Measurements from ENCODE around the gene RILP. TPM values are rescaled to one million over a fixed set of nuclear protein-coding genes. Genes with fewer than 3 reads are reported as not detected.

RILP gene
- total RNA-seq, 1 donor from 2014 or later, result 1.2 TPM

- Mint-ChIP-seq H3K36me3 (ENCODE audit: insufficient read depth) (no peaks in the 10 kb centered on the region), H3K27me3 (peaks cover 5% of the 10 kb centered on the region), H3K4me3 (ENCODE audit: low read depth) (no peak overlapping the region), H3K4me1 (ENCODE audit: low read depth) (peaks cover 19% of the 10 kb centered on the region), H3K9me3 (ENCODE audit: low read depth) (no peaks in the 10 kb centered on the region), H3K27ac (no peak overlapping the region)
- DNase-seq (ENCODE audit: low spot score, unreplicated experiment), result no peak
- no peak for TF ChIP-seq CTCF (IDR thresholded peaks at IDR 0.05; ENCODE audit: unreplicated experiment)
Observed at GRCh38 chr17:1621273-1621954, 28.3 kb downstream of the RILP start.

DNA sequence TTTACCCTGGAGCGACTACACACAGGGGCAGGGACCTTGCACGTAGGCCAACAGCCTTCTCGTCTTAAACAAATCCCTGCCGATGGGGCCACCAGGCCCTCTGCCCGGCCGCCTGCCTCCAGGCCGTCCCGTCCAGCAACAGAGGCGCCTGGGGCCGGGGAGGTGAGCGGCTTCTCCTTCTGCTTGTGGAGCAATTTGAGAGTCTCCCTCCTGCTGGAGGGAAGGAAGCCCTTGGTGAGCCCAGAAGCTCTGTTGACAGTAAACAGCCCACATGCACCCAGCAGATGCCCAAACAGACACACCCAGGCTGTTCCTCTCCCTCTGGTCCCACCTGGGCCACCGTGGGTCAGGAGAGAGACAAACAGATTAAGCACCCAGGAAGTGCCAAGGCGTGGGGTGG is 29.2 kb downstream of the RILP start:
- Mint-ChIP-seq H3K4me1 (ENCODE audit: low read depth) (peaks cover 12% of the 10 kb centered on the region), H3K27me3 (no peaks in the 10 kb centered on the region), H3K36me3 (ENCODE audit: insufficient read depth) (no peaks in the 10 kb centered on the region), H3K4me3 (ENCODE audit: low read depth) (no peak overlapping the region), H3K27ac (no peak overlapping the region), H3K9me3 (ENCODE audit: low read depth) (no peaks in the 10 kb centered on the region)
- no peak for DNase-seq (ENCODE audit: low spot score, unreplicated experiment)
- TF ChIP-seq CTCF (IDR thresholded peaks at IDR 0.05; ENCODE audit: unreplicated experiment), result no peak

DNA sequence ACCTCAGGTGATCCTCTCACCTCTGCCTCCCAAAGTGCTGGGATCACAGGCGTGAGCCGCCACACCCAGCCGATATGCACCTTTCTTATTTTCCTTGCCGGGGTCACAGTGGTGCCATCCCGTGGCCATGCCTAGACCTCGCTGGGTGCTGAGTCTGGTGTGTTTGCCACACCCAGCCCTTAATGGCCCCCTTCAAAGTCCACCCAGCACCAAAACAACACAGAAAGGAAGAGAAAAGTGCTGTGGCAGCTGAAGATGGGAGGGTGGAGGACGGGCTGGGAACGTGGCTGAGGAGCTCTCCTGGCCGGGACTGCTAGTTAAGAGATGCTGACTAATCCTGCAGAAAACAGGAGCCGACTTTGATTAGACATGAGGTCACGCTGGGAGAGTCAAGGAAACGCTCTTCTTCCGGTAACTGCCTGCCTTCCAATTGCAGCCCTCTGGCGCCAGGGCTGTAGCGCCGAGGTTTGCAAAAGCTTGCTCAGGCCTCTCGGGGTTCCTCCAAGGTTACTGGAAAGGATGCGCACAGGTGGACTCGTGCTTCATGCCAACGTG is 32.0 kb downstream of the RILP start:
- no peak for TF ChIP-seq CTCF (IDR thresholded peaks at IDR 0.05; ENCODE audit: unreplicated experiment)
- no peaks in the 10 kb centered on the region for H3K9me3 Mint-ChIP-seq (ENCODE audit: low read depth)
- H3K4me3 Mint-ChIP-seq (ENCODE audit: low read depth), result no peak overlapping the region
- no peak overlapping the region for H3K27ac Mint-ChIP-seq
- H3K36me3 Mint-ChIP-seq (ENCODE audit: insufficient read depth), result peaks cover 2% of the 10 kb centered on the region
- DNase-seq (ENCODE audit: low spot score, unreplicated experiment), result no peak
- peaks cover 12% of the 10 kb centered on the region for H3K4me1 Mint-ChIP-seq (ENCODE audit: low read depth)
- H3K27me3 Mint-ChIP-seq, result no peaks in the 10 kb centered on the region

DNA sequence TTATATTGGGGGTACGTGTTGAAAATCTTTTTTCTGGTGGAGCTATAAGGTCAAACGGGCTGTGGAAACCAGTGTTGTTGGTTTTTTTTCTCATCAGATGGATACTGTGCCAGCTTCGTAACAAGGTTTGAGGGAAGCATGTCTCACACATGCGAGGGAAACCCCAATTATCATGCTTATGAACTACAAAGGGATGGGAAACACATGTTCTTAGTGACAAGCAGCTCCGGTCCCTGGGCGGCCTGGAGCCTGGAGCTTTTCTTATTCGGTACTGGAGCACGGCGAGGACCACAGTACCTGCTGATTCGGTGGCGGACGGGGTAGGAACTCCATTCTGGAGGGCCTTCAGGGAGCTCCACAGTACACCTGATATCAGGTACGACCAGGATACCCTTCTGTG is 33.6 kb downstream of the RILP start:
- peaks cover 6% of the 10 kb centered on the region for H3K4me1 Mint-ChIP-seq (ENCODE audit: low read depth)
- DNase-seq (ENCODE audit: low spot score, unreplicated experiment), result no peak
- H3K27me3 Mint-ChIP-seq, result no peaks in the 10 kb centered on the region
- H3K9me3 Mint-ChIP-seq (ENCODE audit: low read depth), result no peaks in the 10 kb centered on the region
- no peak overlapping the region for H3K4me3 Mint-ChIP-seq (ENCODE audit: low read depth)
- H3K27ac Mint-ChIP-seq, result peak overlapping the region; percentile 62
- TF ChIP-seq CTCF (IDR thresholded peaks at IDR 0.05; ENCODE audit: unreplicated experiment), result no peak
- H3K36me3 Mint-ChIP-seq (ENCODE audit: insufficient read depth), result peaks cover 4% of the 10 kb centered on the region

DNA sequence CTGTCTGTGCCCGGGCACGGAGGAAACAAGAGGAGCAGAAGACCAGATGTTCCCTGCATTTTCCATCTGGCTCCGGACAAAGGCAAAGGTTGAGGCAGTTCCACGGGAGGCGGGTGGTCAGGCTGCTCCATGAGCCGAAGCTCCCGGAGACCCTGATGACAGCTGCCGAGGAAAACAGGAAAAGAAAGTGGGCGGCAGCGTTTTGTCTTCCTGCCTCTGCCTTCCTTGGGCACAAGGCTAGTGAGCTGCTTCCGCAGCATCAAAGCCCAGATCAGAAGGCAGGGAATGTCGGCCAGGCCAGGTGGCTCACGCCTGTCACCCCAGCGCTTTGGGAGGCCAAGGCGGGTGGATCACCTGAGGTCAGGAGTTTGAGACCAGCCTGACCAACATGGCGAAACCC is 37.3 kb downstream of the RILP start:
- no peak for DNase-seq (ENCODE audit: low spot score, unreplicated experiment)
- H3K9me3 Mint-ChIP-seq (ENCODE audit: low read depth), result no peaks in the 10 kb centered on the region
- H3K27ac Mint-ChIP-seq, result no peak overlapping the region
- H3K4me1 Mint-ChIP-seq (ENCODE audit: low read depth), result no peaks in the 10 kb centered on the region
- no peak overlapping the region for H3K4me3 Mint-ChIP-seq (ENCODE audit: low read depth)
- H3K27me3 Mint-ChIP-seq, result no peaks in the 10 kb centered on the region
- H3K36me3 Mint-ChIP-seq (ENCODE audit: insufficient read depth), result peaks cover 6% of the 10 kb centered on the region
- no peak for TF ChIP-seq CTCF (IDR thresholded peaks at IDR 0.05; ENCODE audit: unreplicated experiment)
